ENCODE measurements around the gene ITPR2. TPM values are rescaled to one million over a fixed set of nuclear protein-coding genes. Genes with fewer than 3 reads are reported as not detected.

The ITPR2 gene
- total and polyA plus RNA-seq, 2 of the 8 experiments (the other 6 are each of a cell fraction or from before 2014, with no cell fraction given), result 4.1 to 48.3 TPM

GRCh38 chr12:26524862-26525465, 308.0 kb downstream of the ITPR2 start:
- no peak overlapping the region for H2AFZ ChIP-seq (ENCODE audit: low read length)
- H3K79me1 ChIP-seq (ENCODE audit: low read depth, low read length), result no peaks in the 10 kb centered on the region
- H3K9me3 ChIP-seq (ENCODE audit: insufficient read depth in 2 of 2, low read depth in 1 of 2, low read length in 1 of 2), result peaks cover 11 to 12% of the 10 kb centered on the region in 2 experiments; a peak in 3 of 4 replicates
- no peak overlapping the region for H4K91ac ChIP-seq (replicated peaks; ENCODE audit: insufficient read length, low read length)
- no peak overlapping the region for H3K18ac ChIP-seq (ENCODE audit: extremely low read depth, low read length)
- H3K36me3 ChIP-seq (ENCODE audit: control insufficient read depth in 2 of 4, insufficient read depth in 4 of 4, low read length in 3 of 4), result peaks cover 0 to 11% (median 5%) of the 10 kb centered on the region in 4 experiments; a peak in 3 of 8 replicates
- H3K27me3 ChIP-seq (replicated peaks in 1 of 4; ENCODE audit: control insufficient read depth in 3 of 4, extremely low read depth in 1 of 4, insufficient read depth in 3 of 4, low read length in 3 of 4), result no peaks in the 10 kb centered on the region
- 85% methylated on average over 2 of the region's 2 CpGs; no CpG with 5 or more reads in 1 of the 2 experiments for WGBS, 2 experiments (ENCODE audit: extremely low coverage in 1 of 2, insufficient coverage in 1 of 2, insufficient read length in 1 of 2, insufficient replicate concordance in 2 of 2, low coverage in 1 of 2, low lambda C conversion rate in 2 of 2, missing lambda C conversion rate in 1 of 2)
- no peak overlapping the region for H2BK12ac ChIP-seq (ENCODE audit: low read depth, low read length)
- no peak overlapping the region for H2BK5ac ChIP-seq (ENCODE audit: low read depth, low read length)
- peaks cover 0 to 2% (median 0%) of the 10 kb centered on the region in 4 experiments; a peak in 1 of 7 replicates for H3K4me1 ChIP-seq (replicated peaks in 1 of 4; ENCODE audit: control insufficient read depth in 3 of 4, insufficient read depth in 4 of 4, low read length in 3 of 4)
- peak in 1 of 2 experiments; percentile 62 for DNase-seq (ENCODE audit: low read depth in 1 of 2, low spot score in 2 of 2)
- no peak overlapping the region for H2AK5ac ChIP-seq (ENCODE audit: low read depth, low read length)
- no peak overlapping the region for H3K14ac ChIP-seq (ENCODE audit: insufficient read length)
- H4K5ac ChIP-seq (ENCODE audit: insufficient read length, low read depth, low read length), result no peak overlapping the region
- H3K4ac ChIP-seq (replicated peaks; ENCODE audit: insufficient read length, low read depth, low read length), result no peak overlapping the region
- no peak overlapping the region for H3K9ac ChIP-seq (replicated peaks in 1 of 4; ENCODE audit: extremely low read depth in 1 of 4, low read depth in 3 of 4, low read length in 3 of 4)
- H3K79me2 ChIP-seq (ENCODE audit: control insufficient read depth in 1 of 2, insufficient read depth in 2 of 2, low read length in 2 of 2), result no peaks in the 10 kb centered on the region
- no peak overlapping the region for H3K4me3 ChIP-seq (ENCODE audit: extremely low read depth in 1 of 4, insufficient read depth in 2 of 4, low read depth in 3 of 4, low read length in 4 of 4)
- TF ChIP-seq RAD21 (IDR thresholded peaks at IDR 0.05 in 1 of 2, conservative IDR thresholded peaks at IDR 0.05 in 1 of 2; ENCODE audit: low read depth in 2 of 2, low read length in 2 of 2), result peak; percentile 61 to 67
- TF ChIP-seq TEAD4 (IDR thresholded peaks at IDR 0.05; ENCODE audit: low read depth, low read length), result no peak
- TF ChIP-seq, protein P1, sequence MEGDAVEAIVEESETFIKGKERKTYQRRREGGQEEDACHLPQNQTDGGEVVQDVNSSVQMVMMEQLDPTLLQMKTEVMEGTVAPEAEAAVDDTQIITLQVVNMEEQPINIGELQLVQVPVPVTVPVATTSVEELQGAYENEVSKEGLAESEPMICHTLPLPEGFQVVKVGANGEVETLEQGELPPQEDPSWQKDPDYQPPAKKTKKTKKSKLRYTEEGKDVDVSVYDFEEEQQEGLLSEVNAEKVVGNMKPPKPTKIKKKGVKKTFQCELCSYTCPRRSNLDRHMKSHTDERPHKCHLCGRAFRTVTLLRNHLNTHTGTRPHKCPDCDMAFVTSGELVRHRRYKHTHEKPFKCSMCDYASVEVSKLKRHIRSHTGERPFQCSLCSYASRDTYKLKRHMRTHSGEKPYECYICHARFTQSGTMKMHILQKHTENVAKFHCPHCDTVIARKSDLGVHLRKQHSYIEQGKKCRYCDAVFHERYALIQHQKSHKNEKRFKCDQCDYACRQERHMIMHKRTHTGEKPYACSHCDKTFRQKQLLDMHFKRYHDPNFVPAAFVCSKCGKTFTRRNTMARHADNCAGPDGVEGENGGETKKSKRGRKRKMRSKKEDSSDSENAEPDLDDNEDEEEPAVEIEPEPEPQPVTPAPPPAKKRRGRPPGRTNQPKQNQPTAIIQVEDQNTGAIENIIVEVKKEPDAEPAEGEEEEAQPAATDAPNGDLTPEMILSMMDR (IDR thresholded peaks at IDR 0.05; ENCODE audit: control extremely low read depth in 1 of 3, insufficient read depth in 1 of 3, low read depth in 1 of 3, low read length in 3 of 3), result peak; percentile 37 to 64 (median 40); a peak in 3 of 4 replicates
- ChIA-PET CTCF (ENCODE audit: partially characterized antibody) (interaction anchor here (0.6 to 3.1 kb wide), 21 partner anchors 8 to 122 kb away, joined by 3 to 14 read pairs (median 4); no protein-coding TSS in a partner anchor), POLR2A (ENCODE audit: partially characterized antibody) (interaction anchor here (1.1 kb wide), 1 partner anchor 13 kb away, joined by 5 read pairs; no protein-coding TSS in a partner anchor)
- H4K20me1 ChIP-seq (replicated peaks in 1 of 2; ENCODE audit: control insufficient read depth in 1 of 2, insufficient read depth in 2 of 2, low read length in 2 of 2), result no peaks in the 10 kb centered on the region
- no peak overlapping the region for H3K27ac ChIP-seq (ENCODE audit: low read depth, low read length)
- no peak overlapping the region for H4K8ac ChIP-seq (ENCODE audit: extremely low read depth, insufficient read depth, low read length)
- H2BK120ac ChIP-seq (replicated peaks; ENCODE audit: low read depth, low read length), result no peak overlapping the region
- no peak overlapping the region for H3K23ac ChIP-seq (ENCODE audit: insufficient read length)
- no peak overlapping the region for H2BK15ac ChIP-seq (ENCODE audit: low read length)
- no peak overlapping the region for H3K56ac ChIP-seq (replicated peaks; ENCODE audit: insufficient read length, low read depth, low read length)
- no peak overlapping the region for H2BK20ac ChIP-seq (ENCODE audit: low read length)
- FAIRE-seq, result no peak
- no peak overlapping the region for H3K4me2 ChIP-seq (ENCODE audit: insufficient read depth in 1 of 2, low read depth in 2 of 2, low read length in 2 of 2)
- no peaks in the 10 kb centered on the region for H3K23me2 ChIP-seq (ENCODE audit: low read depth, low read length)
